Vagina (tissue), 2 donors: ENCODE results near the gene MYOD1. TPM values are rescaled to one million over a fixed set of nuclear protein-coding genes. Genes with fewer than 3 reads are reported as not detected.
A peak's percentile ranks its signal among the peaks of the same experiment; 100 is the strongest.

Experiments used
- DNase-seq, 2 donors: peaks; one replicate each; pipeline ENCODE4 v3.0.0-alpha.2; 2017; ENCODE audit errors: extremely low spot score in 2 of 2
- H3K27ac ChIP-seq: fragments of 200-600 bp; sonication (generic); one replicate; pipeline ENCODE4 v1.5.1; 2019
- H3K27me3 ChIP-seq: fragments of 200-600 bp; sonication (generic); one replicate; pipeline ENCODE4 v1.5.1; 2019
- H3K36me3 ChIP-seq, 2 donors: fragments of 200-600 bp; sonication (generic); one replicate each; pipeline ENCODE4 v1.5.1; 2017 to 2019
- H3K4me1 ChIP-seq: fragments of 200-600 bp; sonication (generic); one replicate; pipeline ENCODE4 v1.5.1; 2019
- H3K4me3 ChIP-seq, 2 donors: fragments of 200-600 bp; sonication (generic); 1 replicate in 1 of 2; 2 replicates in 1 of 2; pipeline ENCODE4 v1.5.1; 2016 to 2019
- H3K9me3 ChIP-seq: fragments of 200-600 bp; sonication (generic); one replicate; pipeline ENCODE4 v1.5.1; 2019
- POLR2A ChIP-seq, 2 donors: fragments of 450-650 bp; IDR thresholded peaks; one replicate each; pipeline ENCODE4 v1.6.1; 2017; ENCODE audit warnings: antibody characterized with exemption in 2 of 2, mild to moderate bottlenecking in 2 of 2, moderate library complexity in 2 of 2
- POLR2AphosphoS5 ChIP-seq, 2 donors: sonication (generic); formaldehyde crosslinking; IDR thresholded peaks; one replicate each; pipeline ENCODE4 v1.9.0; 2017; ENCODE audit warnings: antibody characterized with exemption in 2 of 2, mild to moderate bottlenecking in 2 of 2, low read depth in 1 of 2; ENCODE audit not compliant: insufficient read depth in 1 of 2
- intact Hi-C: fragments of 100-400 bp; cut with DNase I; formaldehyde crosslinking; loops from one replicate; pipeline ENCODE4 v1.15.1; 2023
- total RNA-seq: library from RNA; depleted of rRNA; stranded (reverse); fragments of >200 nt; gene quantifications from one replicate; pipeline ENCODE4 v1.2.3, GENCODE V29; 2016
- TF ChIP-seq, protein P1 (sequence below), 3 experiments: fragments of 450-650 bp in 2 of 3; fragments of 200-600 bp in 1 of 3; sonication (generic) in 1 of 3; IDR thresholded peaks; one replicate each; pipeline ENCODE4 v1.5.1; 2017 to 2019; ENCODE audit warnings: antibody characterized with exemption in 3 of 3, mild to moderate bottlenecking in 2 of 3, moderate library complexity in 2 of 3

The MYOD1 gene
- total RNA-seq, 1 donor from 2014 or later, result not detected

DNA sequence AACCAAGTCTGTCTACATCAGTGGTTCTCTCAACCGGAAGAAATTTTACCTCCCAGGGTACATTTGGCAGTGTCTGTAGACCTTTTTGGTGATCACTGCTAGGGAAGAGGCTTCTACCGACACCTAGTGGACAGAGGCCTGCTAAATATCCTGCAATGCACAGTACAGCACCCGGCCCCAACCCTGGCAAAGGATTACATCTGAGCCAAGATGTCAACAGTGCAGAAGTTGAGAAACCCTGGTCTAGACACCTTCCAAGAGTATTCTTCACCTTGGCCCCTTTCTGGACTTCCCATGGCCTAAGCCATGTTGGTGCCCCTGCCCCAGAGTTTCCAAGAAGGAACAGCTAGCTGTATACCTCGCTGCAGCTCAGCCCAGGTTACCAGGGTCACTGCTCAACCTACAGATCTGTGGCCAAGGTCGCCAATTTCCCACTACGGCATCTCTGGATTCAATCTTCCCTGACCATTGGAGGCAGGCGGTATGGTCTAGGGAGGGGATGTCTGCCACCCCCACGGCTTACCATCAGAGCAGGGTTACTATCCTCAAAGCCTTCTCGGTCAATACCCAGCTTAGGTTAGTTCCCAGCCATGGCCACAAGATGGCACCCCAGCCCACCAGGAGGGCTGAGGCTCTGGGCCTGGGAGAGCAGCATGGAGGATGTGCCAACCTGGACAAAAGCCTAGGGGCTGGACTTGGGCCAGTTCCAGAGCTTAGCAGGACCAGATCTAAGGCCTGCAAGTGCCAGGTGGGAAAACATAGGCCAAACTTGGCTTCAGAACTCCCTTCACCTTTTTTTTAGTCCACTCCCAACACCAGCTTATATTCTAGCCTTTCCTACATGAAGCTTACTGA is 11.5 kb downstream of the MYOD1 start:
- no peak for DNase-seq
- intact Hi-C loops, result no loop called here
- H3K27me3 ChIP-seq, result no peaks in the 10 kb centered on the region
- no peaks in the 10 kb centered on the region for H3K9me3 ChIP-seq
- no peak overlapping the region for H3K27ac ChIP-seq
- H3K36me3 ChIP-seq, result no peaks in the 10 kb centered on the region
- H3K4me1 ChIP-seq, result peaks cover 15% of the 10 kb centered on the region
- TF ChIP-seq, protein P1, sequence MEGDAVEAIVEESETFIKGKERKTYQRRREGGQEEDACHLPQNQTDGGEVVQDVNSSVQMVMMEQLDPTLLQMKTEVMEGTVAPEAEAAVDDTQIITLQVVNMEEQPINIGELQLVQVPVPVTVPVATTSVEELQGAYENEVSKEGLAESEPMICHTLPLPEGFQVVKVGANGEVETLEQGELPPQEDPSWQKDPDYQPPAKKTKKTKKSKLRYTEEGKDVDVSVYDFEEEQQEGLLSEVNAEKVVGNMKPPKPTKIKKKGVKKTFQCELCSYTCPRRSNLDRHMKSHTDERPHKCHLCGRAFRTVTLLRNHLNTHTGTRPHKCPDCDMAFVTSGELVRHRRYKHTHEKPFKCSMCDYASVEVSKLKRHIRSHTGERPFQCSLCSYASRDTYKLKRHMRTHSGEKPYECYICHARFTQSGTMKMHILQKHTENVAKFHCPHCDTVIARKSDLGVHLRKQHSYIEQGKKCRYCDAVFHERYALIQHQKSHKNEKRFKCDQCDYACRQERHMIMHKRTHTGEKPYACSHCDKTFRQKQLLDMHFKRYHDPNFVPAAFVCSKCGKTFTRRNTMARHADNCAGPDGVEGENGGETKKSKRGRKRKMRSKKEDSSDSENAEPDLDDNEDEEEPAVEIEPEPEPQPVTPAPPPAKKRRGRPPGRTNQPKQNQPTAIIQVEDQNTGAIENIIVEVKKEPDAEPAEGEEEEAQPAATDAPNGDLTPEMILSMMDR (IDR thresholded peaks at IDR 0.05), result peak; percentile 72 to 79 (median 73)
- no peak for TF ChIP-seq POLR2A (IDR thresholded peaks at IDR 0.05)
- no peak for TF ChIP-seq POLR2AphosphoS5 (IDR thresholded peaks at IDR 0.05; ENCODE audit: insufficient read depth in 1 of 2, low read depth in 1 of 2)
- H3K4me3 ChIP-seq, result no peak overlapping the region

DNA sequence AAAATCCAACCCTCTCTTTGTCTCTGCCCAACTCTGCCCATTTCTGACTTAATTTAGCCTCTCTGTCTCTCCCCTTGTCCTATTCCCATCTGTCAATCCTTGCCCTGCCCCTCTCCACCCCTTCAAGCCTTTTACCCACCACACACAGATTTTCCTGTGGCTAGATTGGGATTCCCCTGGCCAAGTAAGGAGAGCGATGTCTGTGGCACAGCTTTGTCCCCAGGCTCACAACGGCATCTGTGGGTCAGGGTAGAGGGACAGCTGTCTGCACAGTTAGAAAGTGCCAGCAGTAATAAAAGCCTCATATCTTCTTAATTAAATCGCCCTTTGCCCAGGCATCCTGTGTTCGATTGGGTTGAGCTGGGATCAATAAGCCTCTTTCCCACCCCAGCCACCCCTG is 13.9 kb downstream of the MYOD1 start:
- Histone ChIP-seq H3K27ac (no peak overlapping the region), H3K27me3 (no peaks in the 10 kb centered on the region), H3K9me3 (no peaks in the 10 kb centered on the region), H3K36me3 (no peaks in the 10 kb centered on the region), H3K4me3 (no peak overlapping the region), H3K4me1 (peaks cover 19% of the 10 kb centered on the region)
- intact Hi-C loops, result no loop called here
- no peak for TF ChIP-seq POLR2AphosphoS5 (IDR thresholded peaks at IDR 0.05; ENCODE audit: insufficient read depth in 1 of 2, low read depth in 1 of 2)
- TF ChIP-seq POLR2A (IDR thresholded peaks at IDR 0.05), result no peak
- TF ChIP-seq, protein P1 (IDR thresholded peaks at IDR 0.05), result no peak
- DNase-seq, result no peak

DNA sequence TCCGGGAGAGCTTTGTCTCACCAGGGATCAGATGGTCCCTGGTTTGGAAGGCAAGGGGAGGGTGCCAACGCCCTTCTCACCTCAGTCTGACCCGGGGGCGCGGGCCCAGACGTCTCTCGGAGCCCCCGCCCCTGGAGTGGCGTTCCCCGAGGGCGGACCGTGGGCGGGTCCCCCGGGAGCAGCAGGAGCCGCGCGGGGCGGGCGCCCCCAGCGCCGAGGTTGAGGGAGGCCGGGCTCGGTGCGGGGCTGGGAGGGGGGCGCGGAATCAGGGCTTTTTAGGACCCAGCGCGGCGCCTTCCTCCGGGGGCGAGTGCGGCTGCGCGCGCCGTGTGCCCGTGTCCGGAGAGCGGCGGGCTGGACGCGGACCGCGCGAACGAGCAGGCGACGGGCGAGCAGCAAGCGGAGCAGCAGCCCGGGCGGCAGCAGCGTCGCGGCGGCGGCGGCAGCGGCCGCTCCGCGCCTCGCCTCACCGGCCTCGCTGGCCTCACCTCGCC is 15.1 kb downstream of the MYOD1 start, which contains the start of gene KCNC1:
TSS of gene KCNC1 (plus strand) at position 364 of the 494 bp plus-strand sequence. CDS start 1,222 bp downstream, outside the sequence.
- peak within 1 kb of the TSS; percentile 45 to 47 for H3K4me3 ChIP-seq
- peak within 1 kb of the TSS; percentile 63 for H3K27ac ChIP-seq
- DNase-seq, result no peak
- H3K27me3 ChIP-seq, result no peaks in the 10 kb centered on the region
- intact Hi-C loops, result loop anchor here (2.0 kb wide), 1 partner anchor 246 kb away; no protein-coding TSS in a partner anchor
- H3K9me3 ChIP-seq, result no peaks in the 10 kb centered on the region
- H3K36me3 ChIP-seq, result no peaks in the 10 kb centered on the region
- TF ChIP-seq, protein P1 (IDR thresholded peaks at IDR 0.05), result no peak
- TF ChIP-seq POLR2A (IDR thresholded peaks at IDR 0.05) (no peak), POLR2AphosphoS5 (IDR thresholded peaks at IDR 0.05; ENCODE audit: insufficient read depth in 1 of 2, low read depth in 1 of 2) (no peak)
- H3K4me1 ChIP-seq, result peaks cover 19% of the 10 kb centered on the region

DNA sequence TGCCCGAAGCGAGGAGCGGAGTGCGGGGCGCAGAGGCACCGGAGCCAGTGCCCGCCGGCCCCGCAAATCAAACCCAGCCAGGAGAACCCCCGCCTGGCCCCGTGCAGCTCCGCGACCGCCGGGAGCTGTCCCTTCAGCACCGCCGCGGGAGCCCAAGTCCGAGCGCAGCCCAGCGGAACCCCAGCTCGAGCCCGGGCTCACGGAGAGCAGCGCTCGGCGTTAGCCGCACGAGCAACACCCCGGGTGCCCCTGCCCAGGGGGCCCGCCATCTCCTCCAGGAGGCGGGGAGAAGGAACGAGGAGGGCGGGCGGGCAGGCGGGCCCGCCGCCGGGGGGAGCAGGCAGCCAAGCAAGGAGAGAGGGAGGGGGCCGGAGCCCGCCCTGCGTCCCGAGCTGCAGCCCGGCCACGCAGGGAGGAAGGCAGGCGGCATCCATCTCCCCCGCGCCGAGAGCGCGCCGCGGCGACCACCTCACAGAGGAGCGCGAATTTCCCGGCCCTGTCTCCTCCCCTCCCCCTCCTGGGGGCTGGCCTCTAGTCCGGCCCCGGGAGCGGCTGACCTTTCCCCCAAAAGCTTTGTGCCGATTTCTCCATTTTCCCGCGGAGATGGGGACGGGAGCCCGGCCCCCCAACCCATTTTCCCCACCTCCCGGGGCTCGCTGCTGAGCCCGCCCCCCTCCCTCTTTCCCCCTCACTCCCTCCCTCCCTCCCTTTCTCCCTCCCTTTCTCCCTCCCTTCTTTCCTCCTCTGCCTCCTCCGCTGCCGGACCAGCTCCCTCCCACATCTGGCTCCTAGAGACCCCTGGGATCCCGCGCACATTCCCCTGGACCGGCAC is 15.8 kb downstream of the MYOD1 start:
- no peak for DNase-seq

More for the DNA sequence above, 15.8 kb downstream of the MYOD1 start:
- no peaks in the 10 kb centered on the region for H3K27me3 ChIP-seq
- H3K4me3 ChIP-seq, result peak overlapping the region; percentile 45 to 47
- no peak for TF ChIP-seq POLR2AphosphoS5 (IDR thresholded peaks at IDR 0.05; ENCODE audit: insufficient read depth in 1 of 2, low read depth in 1 of 2)
- TF ChIP-seq, protein P1 (IDR thresholded peaks at IDR 0.05), result peak in 1 of 3 experiments; percentile 16
- H3K27ac ChIP-seq, result peak overlapping the region; percentile 63
- peaks cover 19% of the 10 kb centered on the region for H3K4me1 ChIP-seq
- no peaks in the 10 kb centered on the region for H3K9me3 ChIP-seq
- intact Hi-C loops, result loop anchor here (2.0 kb wide), 1 partner anchor 246 kb away; no protein-coding TSS in a partner anchor
- no peaks in the 10 kb centered on the region for H3K36me3 ChIP-seq
